GM18907 (cell line): Measurements from ENCODE around the gene CXCR3.

ENCODE experiments used
- ATAC-seq: cut with Tn5 transposase; IDR thresholded peaks from one replicate; pipeline ENCODE4 v1.9.1; 2021; ENCODE audit warnings: mild to moderate bottlenecking, moderate library complexity; ENCODE audit not compliant: unreplicated experiment

The CXCR3 gene

GRCh38 chrX:71637848-71638247 is 19.5 kb upstream of the CXCR3 start:
- no peak for ATAC-seq

GRCh38 chrX:71637253-71637618 is 18.9 kb upstream of the CXCR3 start:
- no peak for ATAC-seq

- ATAC-seq, result no peak
Observed at GRCh38 chrX:71636438-71637252, 18.3 kb upstream of the CXCR3 start.

- no peak for ATAC-seq
Observed at GRCh38 chrX:71634366-71634765, 16.1 kb upstream of the CXCR3 start.

GRCh38 chrX:71632923-71633657 is 14.8 kb upstream of the CXCR3 start:
- peak; percentile 54 for ATAC-seq

GRCh38 chrX:71629467-71629866 is 11.2 kb upstream of the CXCR3 start:
- ATAC-seq, result peak; percentile 61

GRCh38 chrX:71627588-71628404 is 9.5 kb upstream of the CXCR3 start:
- no peak for ATAC-seq

- ATAC-seq, result no peak
Observed at GRCh38 chrX:71626576-71626975, 8.3 kb upstream of the CXCR3 start.

GRCh38 chrX:71625471-71625870 is 7.2 kb upstream of the CXCR3 start:
- ATAC-seq, result no peak

GRCh38 chrX:71623714-71624113 is 5.4 kb upstream of the CXCR3 start:
- peak; percentile 33 for ATAC-seq

GRCh38 chrX:71622576-71623450 is 4.5 kb upstream of the CXCR3 start:
- ATAC-seq, result peak; percentile 46

- no peak for ATAC-seq
Observed at GRCh38 chrX:71622032-71622575, 3.8 kb upstream of the CXCR3 start.

- ATAC-seq, result no peak
Observed at GRCh38 chrX:71621603-71622002, 3.3 kb upstream of the CXCR3 start.

GRCh38 chrX:71619986-71620385 is 1.7 kb upstream of the CXCR3 start:
- no peak for ATAC-seq

- peak; percentile 26 for ATAC-seq
Observed at GRCh38 chrX:71619193-71619592, 882 bp upstream of the CXCR3 start.

- no peak for ATAC-seq
Observed at GRCh38 chrX:71618787-71619186, 476 bp upstream of the CXCR3 start.

- peak; percentile 1 for ATAC-seq
Observed at GRCh38 chrX:71617742-71618141, 569 bp downstream of the CXCR3 start.

- no peak for ATAC-seq
Observed at GRCh38 chrX:71616672-71617529, 1.4 kb downstream of the CXCR3 start.

- ATAC-seq, result no peak
Observed at GRCh38 chrX:71615954-71616353, 2.4 kb downstream of the CXCR3 start.
